HL-60 (cell line): ENCODE results near the gene NBEAL2.

Source experiments
- CTCF ChIP-seq: IDR thresholded peaks from one replicate; pipeline ENCODE4 v1.5.1; 2011; ENCODE audit warnings: low read length, control low read depth, inconsistent platforms; ENCODE audit not compliant: insufficient read depth
- POLR2AphosphoS5 ChIP-seq: IDR thresholded peaks from 2 replicates; pipeline ENCODE4 v1.6.1; 2012; ENCODE audit warnings: low read depth
- SPI1 ChIP-seq: IDR thresholded peaks from 2 replicates; pipeline ENCODE4 v1.6.1; 2012; ENCODE audit warnings: low read depth, mild to moderate bottlenecking, borderline replicate concordance

- TF ChIP-seq CTCF (no peak), POLR2AphosphoS5 (no peak), SPI1 (no peak)
These were observed 28.2 kb downstream of the NBEAL2 start for GRCh38 chr3:47007482-47008233.
